C4-2B (cell line): ENCODE measurements around the gene UGT1A9.

Experiments used
- ZFX ChIP-seq: fragments of 450-650 bp; IDR thresholded peaks from 2 replicates; pipeline ENCODE4 v1.6.1; 2017
- TF ChIP-seq, protein P1 (sequence below): fragments of 450-650 bp; conservative IDR thresholded peaks from 2 replicates; pipeline ENCODE4 v1.5.1; 2017; ENCODE audit warnings: mild to moderate bottlenecking

DNA sequence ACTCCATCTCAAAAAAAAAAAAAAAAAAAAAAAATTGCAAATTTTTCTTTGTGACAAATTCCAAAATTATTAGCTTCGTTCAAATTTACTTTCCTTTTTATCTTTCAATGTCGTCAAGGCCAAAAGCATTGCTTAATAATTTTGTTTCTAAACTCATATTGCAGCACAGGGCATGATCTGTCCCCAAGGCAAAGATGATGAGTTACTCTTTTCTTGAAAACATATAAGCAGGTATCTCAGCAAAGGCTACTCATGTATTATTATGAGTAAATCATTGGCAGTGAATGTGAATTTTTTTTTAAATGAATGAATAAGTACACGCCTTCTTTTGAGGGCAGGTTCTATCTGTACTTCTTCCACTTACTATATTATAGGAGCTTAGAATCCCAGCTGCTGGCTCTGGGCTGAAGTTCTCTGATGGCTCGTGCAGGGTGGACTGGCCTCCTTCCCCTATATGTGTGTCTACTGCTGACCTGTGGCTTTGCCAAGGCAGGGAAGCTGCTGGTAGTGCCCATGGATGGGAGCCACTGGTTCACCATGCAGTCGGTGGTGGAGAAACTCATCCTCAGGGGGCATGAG lies 9.9 kb downstream of the UGT1A9 start, which contains the start of gene UGT1A7:
- TF ChIP-seq, protein P1, sequence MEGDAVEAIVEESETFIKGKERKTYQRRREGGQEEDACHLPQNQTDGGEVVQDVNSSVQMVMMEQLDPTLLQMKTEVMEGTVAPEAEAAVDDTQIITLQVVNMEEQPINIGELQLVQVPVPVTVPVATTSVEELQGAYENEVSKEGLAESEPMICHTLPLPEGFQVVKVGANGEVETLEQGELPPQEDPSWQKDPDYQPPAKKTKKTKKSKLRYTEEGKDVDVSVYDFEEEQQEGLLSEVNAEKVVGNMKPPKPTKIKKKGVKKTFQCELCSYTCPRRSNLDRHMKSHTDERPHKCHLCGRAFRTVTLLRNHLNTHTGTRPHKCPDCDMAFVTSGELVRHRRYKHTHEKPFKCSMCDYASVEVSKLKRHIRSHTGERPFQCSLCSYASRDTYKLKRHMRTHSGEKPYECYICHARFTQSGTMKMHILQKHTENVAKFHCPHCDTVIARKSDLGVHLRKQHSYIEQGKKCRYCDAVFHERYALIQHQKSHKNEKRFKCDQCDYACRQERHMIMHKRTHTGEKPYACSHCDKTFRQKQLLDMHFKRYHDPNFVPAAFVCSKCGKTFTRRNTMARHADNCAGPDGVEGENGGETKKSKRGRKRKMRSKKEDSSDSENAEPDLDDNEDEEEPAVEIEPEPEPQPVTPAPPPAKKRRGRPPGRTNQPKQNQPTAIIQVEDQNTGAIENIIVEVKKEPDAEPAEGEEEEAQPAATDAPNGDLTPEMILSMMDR = no peak
- no peak for TF ChIP-seq ZFX
